Body of pancreas (tissue), 4 donors: ENCODE results near the gene DUSP12.

Source experiments
- CTCF ChIP-seq, 7 experiments: fragments of 450-650 bp in 4 of 7; fragments of 200-600 bp in 3 of 7; sonication (generic) in 3 of 7; IDR thresholded peaks; one replicate each; pipeline ENCODE4 v1.5.1; 2016 to 2019; ENCODE audit warnings: antibody characterized with exemption in 7 of 7
- POLR2A ChIP-seq, 3 donors: fragments of 450-650 bp; IDR thresholded peaks; one replicate each; pipeline ENCODE4 v1.6.1; 2016; ENCODE audit warnings: antibody characterized with exemption in 3 of 3, mild to moderate bottlenecking in 2 of 3

- TF ChIP-seq CTCF (IDR thresholded peaks at IDR 0.05), result no peak
- TF ChIP-seq POLR2A (IDR thresholded peaks at IDR 0.05), result no peak
Observed at GRCh38 chr1:161719325-161719611, 30.3 kb upstream of the DUSP12 start.
